ENCODE results near the gene KCNIP3.

KCNIP3 gene

GRCh38 chr2:95314964-95315611 lies 17.9 kb downstream of the KCNIP3 start:
- DNase-seq, result peak; percentile 63

GRCh38 chr2:95315801-95316411 lies 18.8 kb downstream of the KCNIP3 start:
- DNase-seq, result peak; percentile 97

GRCh38 chr2:95316466-95317122 lies 19.4 kb downstream of the KCNIP3 start:
- peak; percentile 96 for DNase-seq

GRCh38 chr2:95317123-95317500 lies 20.0 kb downstream of the KCNIP3 start:
- DNase-seq, result no peak

GRCh38 chr2:95317665-95318425 lies 20.7 kb downstream of the KCNIP3 start:
- no peak for DNase-seq

GRCh38 chr2:95318431-95319220 lies 21.5 kb downstream of the KCNIP3 start:
- no peak for DNase-seq

GRCh38 chr2:95319481-95320343 lies 22.6 kb downstream of the KCNIP3 start:
- no peak for DNase-seq

GRCh38 chr2:95320344-95320712 lies 23.2 kb downstream of the KCNIP3 start:
- no peak for DNase-seq

GRCh38 chr2:95320986-95321767 lies 24.0 kb downstream of the KCNIP3 start:
- DNase-seq, result no peak

- DNase-seq, result no peak
Observed at GRCh38 chr2:95323347-95324155, 26.4 kb downstream of the KCNIP3 start.

GRCh38 chr2:95325026-95325425 lies 27.9 kb downstream of the KCNIP3 start:
- DNase-seq, result no peak

GRCh38 chr2:95325590-95326432 lies 28.7 kb downstream of the KCNIP3 start:
- no peak for DNase-seq

- no peak for DNase-seq
Observed at GRCh38 chr2:95326433-95327140, 29.4 kb downstream of the KCNIP3 start.

- no peak for DNase-seq
Observed at GRCh38 chr2:95327861-95328260, 30.7 kb downstream of the KCNIP3 start.

- DNase-seq, result peak; percentile 43
Observed at GRCh38 chr2:95328358-95329125, 31.4 kb downstream of the KCNIP3 start.

GRCh38 chr2:95329401-95329800 lies 32.3 kb downstream of the KCNIP3 start:
- no peak for DNase-seq

Measured in EL (cell line).